Stimulated activated naive CD8-positive, alpha-beta T cell treated with anti-CD3 and anti-CD28 coated beads, Interleukin-15, Interleukin-2, amounts not matched to agents 100 ng/mL and 50 ng/mL, for 24 hours (primary cell): ENCODE results near the gene AFF4.

Source experiments
- H3K27ac Mint-ChIP-seq: one replicate; pipeline ENCODE4 v1.8.0; 2021; ENCODE audit warnings: mild to moderate bottlenecking, mixed read lengths
- H3K27me3 Mint-ChIP-seq: one replicate; pipeline ENCODE4 v1.8.0; 2021; ENCODE audit warnings: mixed read lengths
- H3K36me3 Mint-ChIP-seq: one replicate; pipeline ENCODE4 v1.8.0; 2021; ENCODE audit warnings: low read depth, mixed read lengths
- H3K4me1 Mint-ChIP-seq: one replicate; pipeline ENCODE4 v1.8.0; 2021; ENCODE audit warnings: low read depth, mixed read lengths
- H3K4me3 Mint-ChIP-seq: one replicate; pipeline ENCODE4 v1.8.0; 2021; ENCODE audit warnings: mild to moderate bottlenecking, mixed read lengths
- H3K9me3 Mint-ChIP-seq: one replicate; pipeline ENCODE4 v1.8.0; 2021; ENCODE audit warnings: mixed read lengths

AFF4 gene

GRCh38 chr5:132836852-132837251 lies 126.6 kb downstream of the AFF4 start:
- Mint-ChIP-seq H3K9me3 (no peaks in the 10 kb centered on the region), H3K27me3 (no peaks in the 10 kb centered on the region), H3K36me3 (no peaks in the 10 kb centered on the region), H3K27ac (no peak overlapping the region), H3K4me1 (no peaks in the 10 kb centered on the region), H3K4me3 (no peak overlapping the region)

DNA sequence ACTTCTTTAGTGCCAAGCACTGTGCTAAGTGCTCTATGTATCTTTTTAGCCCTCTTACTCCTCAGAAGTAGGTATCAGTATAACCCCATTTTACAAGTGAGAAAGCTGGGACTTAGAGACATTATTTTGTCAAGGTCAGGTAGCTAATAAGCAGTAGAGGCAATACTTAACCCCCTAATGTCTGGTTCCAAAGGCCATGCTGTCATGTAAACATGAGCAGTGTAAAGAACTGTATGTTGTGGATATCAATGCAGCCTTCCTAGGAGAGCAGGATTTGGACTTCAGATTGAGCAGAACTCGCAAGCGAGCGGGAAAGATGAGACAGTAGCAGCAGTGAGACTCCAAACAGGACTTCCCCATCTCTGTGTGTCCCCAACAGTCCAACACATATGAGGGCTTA lies 129.4 kb downstream of the AFF4 start:
- H3K27me3 Mint-ChIP-seq = peaks cover 17% of the 10 kb centered on the region

DNA sequence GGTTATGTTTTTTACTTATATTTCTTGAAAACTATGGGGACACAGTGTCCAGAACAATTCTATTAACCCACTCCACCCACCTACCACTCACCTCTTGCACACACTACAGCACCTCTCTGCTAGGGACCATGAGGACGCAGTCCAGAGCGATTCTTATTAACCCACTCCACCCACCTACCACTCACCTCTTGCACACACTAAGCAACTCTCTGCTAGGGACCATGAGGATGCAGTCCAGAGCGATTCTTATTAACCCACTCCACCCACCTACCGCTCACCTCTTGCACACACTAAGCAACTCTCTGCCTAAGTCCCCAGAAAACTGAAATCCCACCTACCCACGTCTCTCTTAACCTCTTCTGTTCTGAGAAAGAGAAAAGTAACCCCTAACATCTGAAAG lies 130.8 kb downstream of the AFF4 start:
- H3K4me3 Mint-ChIP-seq = no peak overlapping the region
- no peaks in the 10 kb centered on the region for H3K9me3 Mint-ChIP-seq
- H3K27ac Mint-ChIP-seq = no peak overlapping the region
- peaks cover 29% of the 10 kb centered on the region for H3K27me3 Mint-ChIP-seq
- no peaks in the 10 kb centered on the region for H3K36me3 Mint-ChIP-seq
- peaks cover 11% of the 10 kb centered on the region for H3K4me1 Mint-ChIP-seq

More for the DNA sequence above, 129.4 kb downstream of the AFF4 start:
- H3K36me3 Mint-ChIP-seq = no peaks in the 10 kb centered on the region
- peaks cover 9% of the 10 kb centered on the region for H3K4me1 Mint-ChIP-seq
- no peak overlapping the region for H3K27ac Mint-ChIP-seq
- H3K9me3 Mint-ChIP-seq = no peaks in the 10 kb centered on the region
- H3K4me3 Mint-ChIP-seq = no peak overlapping the region

DNA sequence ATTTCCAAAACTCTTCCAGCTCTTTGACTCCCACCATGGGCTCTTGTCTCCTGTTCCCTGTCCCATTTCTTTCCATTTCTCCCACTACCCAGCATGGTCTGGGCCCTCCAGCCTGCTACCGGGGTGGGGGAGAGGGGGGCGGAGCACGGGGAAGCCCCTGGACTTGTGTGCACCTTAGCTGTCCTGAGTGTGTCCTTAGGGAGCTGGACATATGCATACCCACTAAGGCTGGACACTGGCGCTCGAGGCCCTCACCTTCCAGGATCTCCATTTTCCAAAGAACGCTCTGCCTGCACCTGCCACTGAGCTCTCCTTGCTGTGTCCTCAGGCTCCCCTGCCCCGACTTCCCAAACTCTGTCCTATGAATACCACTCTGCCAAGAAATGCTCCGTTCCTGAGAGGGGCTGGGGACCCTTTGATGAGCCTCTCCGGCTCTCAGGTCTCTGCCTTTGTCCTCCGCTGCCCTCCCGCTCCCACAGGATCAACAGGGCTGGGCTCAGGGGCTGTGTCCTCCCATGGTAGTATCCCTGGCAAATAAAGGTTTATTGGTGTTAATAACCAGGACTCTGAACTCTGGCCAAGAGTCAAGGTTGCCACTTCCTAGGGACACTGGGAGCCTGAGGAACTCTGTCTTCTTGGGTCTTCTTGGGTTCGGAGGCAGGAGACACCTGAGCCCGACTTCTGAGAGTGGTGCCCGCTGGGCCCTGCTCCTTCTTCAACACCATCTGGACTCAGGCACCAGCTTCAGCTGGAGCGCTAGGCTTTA lies 132.2 kb downstream of the AFF4 start:
- H3K27me3 Mint-ChIP-seq = peaks cover 43% of the 10 kb centered on the region
- no peaks in the 10 kb centered on the region for H3K36me3 Mint-ChIP-seq
- H3K4me1 Mint-ChIP-seq = peaks cover 11% of the 10 kb centered on the region
- H3K4me3 Mint-ChIP-seq = peak overlapping the region; percentile 74
- H3K27ac Mint-ChIP-seq = peak overlapping the region; percentile 63
- H3K9me3 Mint-ChIP-seq = no peaks in the 10 kb centered on the region

- Mint-ChIP-seq H3K4me3 (peak within 1 kb of the TSS; percentile 86), H3K36me3 (no peaks in the 10 kb centered on the region), H3K27me3 (peaks cover 48% of the 10 kb centered on the region), H3K27ac (peak within 1 kb of the TSS; percentile 78), H3K4me1 (peaks cover 11% of the 10 kb centered on the region), H3K9me3 (no peaks in the 10 kb centered on the region)
These were observed 132.9 kb downstream of the AFF4 start, which contains the start of gene SHROOM1 for GRCh38 chr5:132830436-132831094. Gene SHROOM1 (minus strand): TSS chr5:132830647. CDS start chr5:132826140, 4,507 bp downstream.

GRCh38 chr5:132829742-132830435 lies 133.5 kb downstream of the AFF4 start:
- Mint-ChIP-seq H3K4me1 (peaks cover 11% of the 10 kb centered on the region), H3K9me3 (no peaks in the 10 kb centered on the region), H3K27ac (peak overlapping the region; percentile 78), H3K36me3 (no peaks in the 10 kb centered on the region), H3K27me3 (peaks cover 51% of the 10 kb centered on the region), H3K4me3 (peak overlapping the region; percentile 86)

DNA sequence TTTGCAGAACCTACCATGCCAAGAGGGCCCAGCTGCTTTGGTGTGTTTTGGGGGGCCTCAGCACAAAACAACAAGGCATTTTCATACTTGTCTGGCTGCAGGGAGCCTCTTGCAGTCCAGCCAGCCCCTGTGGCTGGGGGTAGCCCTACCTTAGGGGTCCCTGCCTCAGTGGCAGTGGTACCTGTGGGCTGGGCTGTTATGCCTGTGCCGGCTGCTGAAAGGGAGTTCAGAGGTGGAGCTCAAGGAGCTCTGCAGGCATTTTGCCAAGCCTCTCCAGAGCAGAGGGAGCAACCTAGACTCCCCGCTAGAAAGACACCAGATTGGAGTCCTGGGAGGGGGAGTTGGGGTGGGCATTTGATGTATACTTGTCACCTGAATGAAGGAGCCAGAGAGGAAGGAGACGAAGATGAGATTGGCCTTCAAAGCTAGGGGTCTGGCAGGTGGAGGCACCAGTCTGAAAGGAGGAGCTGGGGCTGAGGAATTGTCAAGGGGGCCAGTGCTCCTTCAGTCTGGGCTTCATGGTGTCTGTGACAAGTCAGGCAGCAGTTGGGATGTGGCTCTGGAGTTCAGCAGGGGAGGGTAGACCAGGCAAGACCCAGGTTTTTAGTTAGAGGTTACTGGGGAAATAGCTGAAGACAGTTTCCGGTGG lies 134.5 kb downstream of the AFF4 start:
- H3K27ac Mint-ChIP-seq = no peak overlapping the region
- H3K9me3 Mint-ChIP-seq = no peaks in the 10 kb centered on the region
- peaks cover 11% of the 10 kb centered on the region for H3K4me1 Mint-ChIP-seq
- H3K4me3 Mint-ChIP-seq = peak overlapping the region; percentile 86
- H3K36me3 Mint-ChIP-seq = no peaks in the 10 kb centered on the region
- H3K27me3 Mint-ChIP-seq = peaks cover 59% of the 10 kb centered on the region

DNA sequence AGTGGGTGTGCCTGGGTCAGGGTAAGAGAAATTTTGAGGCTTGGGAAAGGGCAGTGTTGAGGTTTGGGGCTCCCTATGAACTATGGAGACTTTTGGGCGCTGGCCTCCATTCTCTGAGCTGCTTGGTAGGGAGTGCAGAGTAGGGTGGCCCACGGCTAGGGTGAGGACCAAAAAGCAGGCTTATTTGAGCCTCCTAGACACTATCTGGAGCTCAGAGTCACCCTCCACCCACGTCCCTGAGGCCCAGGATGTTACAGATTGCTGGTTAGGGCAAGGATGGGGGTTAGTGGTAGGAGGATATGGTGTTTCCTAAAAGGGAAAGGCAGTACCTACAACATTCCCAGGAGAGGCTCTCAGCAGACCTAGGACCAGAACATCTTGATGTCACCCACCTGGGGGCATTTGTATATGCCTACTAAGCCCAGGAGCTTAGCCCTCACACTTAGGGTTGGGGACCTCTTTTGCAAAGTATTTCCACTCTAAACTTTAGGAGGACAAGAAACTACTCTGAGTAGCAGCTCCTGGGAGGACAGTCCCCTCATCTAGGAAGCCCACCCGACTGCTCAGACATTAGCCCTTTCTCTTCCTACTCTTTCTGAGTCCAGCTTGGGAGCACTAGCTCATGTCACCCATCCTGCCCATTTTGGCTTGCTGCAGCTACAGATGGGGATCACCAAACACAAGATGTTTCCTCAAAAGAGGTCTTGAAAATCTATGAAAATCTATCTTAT lies 135.3 kb downstream of the AFF4 start:
- H3K4me1 Mint-ChIP-seq = peaks cover 11% of the 10 kb centered on the region
- H3K27ac Mint-ChIP-seq = no peak overlapping the region
- H3K4me3 Mint-ChIP-seq = no peak overlapping the region
- peaks cover 65% of the 10 kb centered on the region for H3K27me3 Mint-ChIP-seq
- H3K9me3 Mint-ChIP-seq = no peaks in the 10 kb centered on the region
- H3K36me3 Mint-ChIP-seq = no peaks in the 10 kb centered on the region

- peaks cover 70% of the 10 kb centered on the region for H3K27me3 Mint-ChIP-seq
- no peak overlapping the region for H3K27ac Mint-ChIP-seq
- H3K36me3 Mint-ChIP-seq = no peaks in the 10 kb centered on the region
- H3K4me3 Mint-ChIP-seq = peak overlapping the region; percentile 19
- peaks cover 11% of the 10 kb centered on the region for H3K4me1 Mint-ChIP-seq
- no peaks in the 10 kb centered on the region for H3K9me3 Mint-ChIP-seq
These were observed 136.9 kb downstream of the AFF4 start for GRCh38 chr5:132826424-132827082.

DNA sequence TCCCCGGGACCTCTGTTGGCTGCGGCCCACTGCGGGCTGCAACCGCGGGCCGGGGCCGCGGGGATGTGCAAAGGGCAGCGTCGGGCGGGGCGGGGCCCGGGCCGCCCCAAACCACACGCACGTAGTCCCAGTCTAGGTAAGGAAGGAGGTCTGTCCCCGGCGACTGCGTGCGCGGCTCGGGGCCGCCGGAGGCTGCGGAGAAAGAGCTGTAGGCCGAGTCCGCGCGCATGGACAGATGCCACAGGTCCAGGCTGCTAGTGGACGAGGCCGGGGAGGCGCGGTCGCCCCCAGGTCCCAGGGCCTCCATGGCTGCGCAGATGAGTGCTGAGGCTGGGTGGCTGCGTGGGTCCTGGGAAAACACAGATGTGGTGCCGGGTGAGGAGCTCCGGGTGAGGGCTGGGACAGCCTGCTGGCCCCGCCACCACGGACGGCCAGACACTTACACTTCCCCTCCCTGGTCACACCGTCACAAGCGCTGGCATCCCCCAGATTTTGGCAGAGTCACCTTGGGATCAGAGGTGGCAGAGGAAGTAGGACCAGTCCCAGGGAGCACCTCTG lies 137.5 kb downstream of the AFF4 start:
- Mint-ChIP-seq H3K27me3 (peaks cover 67% of the 10 kb centered on the region), H3K36me3 (no peaks in the 10 kb centered on the region), H3K4me3 (peak overlapping the region; percentile 20), H3K27ac (no peak overlapping the region), H3K9me3 (no peaks in the 10 kb centered on the region), H3K4me1 (peaks cover 5% of the 10 kb centered on the region)
